A673 (cell line): ENCODE data around the gene PARP8.

Source experiments
- EZH2 ChIP-seq: fragments of 200-600 bp; sonication (generic); IDR thresholded peaks from 2 replicates; pipeline ENCODE4 v1.6.1; 2017; ENCODE audit warnings: borderline replicate concordance, low read depth, mild to moderate bottlenecking, mixed read lengths, antibody characterized with exemption, low read length; ENCODE audit not compliant: poor library complexity, severe bottlenecking
- TF ChIP-seq, protein P1 (sequence below): fragments of 300-800, 200-600 bp; sonication (generic); conservative IDR thresholded peaks from 2 replicates; pipeline ENCODE4 v1.5.1; 2017; ENCODE audit warnings: low read depth, mild to moderate bottlenecking, antibody characterized with exemption, low read length, moderate library complexity, mixed read lengths

DNA sequence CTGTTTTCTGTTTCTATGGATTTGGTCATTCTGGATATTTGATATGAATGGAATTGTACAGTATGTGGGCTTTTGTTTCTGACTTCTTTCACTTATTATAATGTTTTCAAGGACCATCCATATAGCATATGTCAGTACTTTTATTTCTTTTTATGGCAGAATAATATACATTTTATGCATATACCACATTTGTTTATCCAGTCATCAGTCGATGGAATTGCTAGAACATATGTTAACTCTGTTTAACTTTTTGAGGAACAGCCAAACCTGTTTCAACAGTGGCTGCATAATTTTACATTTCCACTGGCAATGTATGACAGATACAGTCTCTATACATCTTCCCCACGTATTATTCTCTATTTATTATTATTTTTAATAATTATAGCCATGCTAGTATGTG, 131.6 kb downstream of the PARP8 start:
- TF ChIP-seq EZH2 = no peak
- TF ChIP-seq, protein P1, sequence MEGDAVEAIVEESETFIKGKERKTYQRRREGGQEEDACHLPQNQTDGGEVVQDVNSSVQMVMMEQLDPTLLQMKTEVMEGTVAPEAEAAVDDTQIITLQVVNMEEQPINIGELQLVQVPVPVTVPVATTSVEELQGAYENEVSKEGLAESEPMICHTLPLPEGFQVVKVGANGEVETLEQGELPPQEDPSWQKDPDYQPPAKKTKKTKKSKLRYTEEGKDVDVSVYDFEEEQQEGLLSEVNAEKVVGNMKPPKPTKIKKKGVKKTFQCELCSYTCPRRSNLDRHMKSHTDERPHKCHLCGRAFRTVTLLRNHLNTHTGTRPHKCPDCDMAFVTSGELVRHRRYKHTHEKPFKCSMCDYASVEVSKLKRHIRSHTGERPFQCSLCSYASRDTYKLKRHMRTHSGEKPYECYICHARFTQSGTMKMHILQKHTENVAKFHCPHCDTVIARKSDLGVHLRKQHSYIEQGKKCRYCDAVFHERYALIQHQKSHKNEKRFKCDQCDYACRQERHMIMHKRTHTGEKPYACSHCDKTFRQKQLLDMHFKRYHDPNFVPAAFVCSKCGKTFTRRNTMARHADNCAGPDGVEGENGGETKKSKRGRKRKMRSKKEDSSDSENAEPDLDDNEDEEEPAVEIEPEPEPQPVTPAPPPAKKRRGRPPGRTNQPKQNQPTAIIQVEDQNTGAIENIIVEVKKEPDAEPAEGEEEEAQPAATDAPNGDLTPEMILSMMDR = no peak
